Upper lobe of left lung (tissue), 6 donors: Measurements from ENCODE around the gene SLC9A9. TPM values are rescaled to one million over a fixed set of nuclear protein-coding genes. Genes with fewer than 3 reads are reported as not detected.

ENCODE experiments used
- ATAC-seq, 2 donors: fragments of 200-7000 bp; cut with Tn5 transposase; one replicate each; pipeline ENCODE4 v1.9.1; 2022; ENCODE audit warnings: mild to moderate bottlenecking in 2 of 2, moderate library complexity in 2 of 2; ENCODE audit not compliant: low FRiP score in 2 of 2
- DNase-seq, 2 donors: peaks; one replicate each; pipeline ENCODE4 v3.0.0-alpha.2; 2019 to 2020
- H3K27ac ChIP-seq, 4 donors: fragments of 200-600 bp; sonication (generic); one replicate each; pipeline ENCODE4 v1.5.1; 2016 to 2019
- H3K27me3 ChIP-seq, 4 donors: fragments of 200-600 bp; sonication (generic); one replicate each; pipeline ENCODE4 v1.5.1; 2017 to 2019
- H3K36me3 ChIP-seq, 4 donors: fragments of 200-600 bp; sonication (generic); one replicate each; pipeline ENCODE4 v1.5.1; 2016 to 2019
- H3K4me1 ChIP-seq, 4 donors: fragments of 200-600 bp; sonication (generic); one replicate each; pipeline ENCODE4 v1.5.1; 2018 to 2019
- H3K4me3 ChIP-seq, 4 donors: fragments of 200-600 bp; sonication (generic); one replicate each; pipeline ENCODE4 v1.5.1; 2017 to 2019; ENCODE audit warnings: mild to moderate bottlenecking in 2 of 4, moderate library complexity in 1 of 4
- H3K9me3 ChIP-seq, 4 donors: fragments of 200-600 bp; sonication (generic); one replicate each; pipeline ENCODE4 v1.5.1; 2018 to 2019
- EP300 ChIP-seq, 4 donors: sonication (generic); formaldehyde crosslinking; IDR thresholded peaks; one replicate each; pipeline ENCODE4 v1.5.1; 2017; ENCODE audit warnings: antibody characterized with exemption in 4 of 4, control low read depth in 2 of 4
- POLR2A ChIP-seq, 4 donors: fragments of 450-650 bp; IDR thresholded peaks; one replicate each; pipeline ENCODE4 v1.5.1; 2016 to 2017; ENCODE audit warnings: antibody characterized with exemption in 4 of 4, mild to moderate bottlenecking in 2 of 4
- POLR2AphosphoS5 ChIP-seq, 2 donors: sonication (generic); formaldehyde crosslinking; IDR thresholded peaks; one replicate each; pipeline ENCODE4 v1.5.1; 2017; ENCODE audit warnings: antibody characterized with exemption in 2 of 2
- WGBS, 2 donors: methylation state at CpG; one replicate each; pipeline ENCODE4 v1.1.5; 2017 to 2018; 5-methylcytosine and 5-hydroxymethylcytosine counted together
- total RNA-seq, 6 donors: library from RNA; depleted of rRNA in 4 of 6; stranded (reverse); fragments of >200 nt in 4 of 6; gene quantifications; one replicate each; pipeline versions ENCODE4 v1.1.0 to v1.2.1, GENCODE V29; 2016 to 2021
- TF ChIP-seq, protein P1 (sequence below), 6 experiments: fragments of 450-650 bp in 4 of 6; fragments of 200-600 bp in 2 of 6; sonication (generic) in 2 of 6; IDR thresholded peaks; one replicate each; pipeline ENCODE4 v1.5.1; 2016 to 2019; ENCODE audit warnings: antibody characterized with exemption in 6 of 6
- donor health status: DM: no; HTN: no; CAD: no; lungs with moderate emphysema.
- donor health status: DM: no; HTN: yes; CAD: no; lungs with severe emphysema.

Gene SLC9A9
- total RNA-seq, 6 donors from 2014 or later = 4.2 to 20.4 (median 8.7) TPM

DNA sequence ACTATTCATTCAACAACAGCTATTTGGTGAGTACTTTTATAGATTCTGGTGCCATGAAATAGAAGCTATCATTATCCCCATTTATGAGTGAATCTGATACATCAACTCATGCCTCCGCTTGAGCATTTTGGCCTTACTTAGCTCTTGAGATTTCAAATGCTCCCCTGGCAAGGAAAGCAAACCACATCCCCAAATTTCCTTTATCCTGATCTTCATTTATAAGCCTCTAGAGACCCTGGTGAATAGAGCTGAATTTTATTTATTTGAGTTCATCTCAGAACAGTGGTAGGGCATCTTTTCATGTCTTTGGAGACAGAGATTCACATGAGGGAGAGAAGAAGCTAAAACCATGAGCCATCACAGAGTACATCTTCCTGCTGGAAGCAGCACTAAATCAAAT is 317.2 kb downstream of the SLC9A9 start:
- Histone ChIP-seq H3K27me3 (no peaks in the 10 kb centered on the region), H3K9me3 (no peaks in the 10 kb centered on the region), H3K27ac (no peak overlapping the region), H3K4me3 (no peak overlapping the region), H3K36me3 (no peaks in the 10 kb centered on the region), H3K4me1 (peaks cover 0 to 8% (median 4%) of the 10 kb centered on the region in 4 donors)
- DNase-seq (no peak), ATAC-seq (no peak)
- TF ChIP-seq POLR2AphosphoS5 (IDR thresholded peaks at IDR 0.05) = no peak
- TF ChIP-seq EP300 (IDR thresholded peaks at IDR 0.05) = no peak
- TF ChIP-seq, protein P1, sequence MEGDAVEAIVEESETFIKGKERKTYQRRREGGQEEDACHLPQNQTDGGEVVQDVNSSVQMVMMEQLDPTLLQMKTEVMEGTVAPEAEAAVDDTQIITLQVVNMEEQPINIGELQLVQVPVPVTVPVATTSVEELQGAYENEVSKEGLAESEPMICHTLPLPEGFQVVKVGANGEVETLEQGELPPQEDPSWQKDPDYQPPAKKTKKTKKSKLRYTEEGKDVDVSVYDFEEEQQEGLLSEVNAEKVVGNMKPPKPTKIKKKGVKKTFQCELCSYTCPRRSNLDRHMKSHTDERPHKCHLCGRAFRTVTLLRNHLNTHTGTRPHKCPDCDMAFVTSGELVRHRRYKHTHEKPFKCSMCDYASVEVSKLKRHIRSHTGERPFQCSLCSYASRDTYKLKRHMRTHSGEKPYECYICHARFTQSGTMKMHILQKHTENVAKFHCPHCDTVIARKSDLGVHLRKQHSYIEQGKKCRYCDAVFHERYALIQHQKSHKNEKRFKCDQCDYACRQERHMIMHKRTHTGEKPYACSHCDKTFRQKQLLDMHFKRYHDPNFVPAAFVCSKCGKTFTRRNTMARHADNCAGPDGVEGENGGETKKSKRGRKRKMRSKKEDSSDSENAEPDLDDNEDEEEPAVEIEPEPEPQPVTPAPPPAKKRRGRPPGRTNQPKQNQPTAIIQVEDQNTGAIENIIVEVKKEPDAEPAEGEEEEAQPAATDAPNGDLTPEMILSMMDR (IDR thresholded peaks at IDR 0.05) = no peak
- TF ChIP-seq POLR2A (IDR thresholded peaks at IDR 0.05) = no peak
- 100% methylated on average over 1 of the region's 1 CpG for WGBS, 2 donors

- Histone ChIP-seq H3K27me3 (no peaks in the 10 kb centered on the region), H3K36me3 (no peaks in the 10 kb centered on the region), H3K9me3 (no peaks in the 10 kb centered on the region), H3K27ac (no peak overlapping the region), H3K4me3 (no peak overlapping the region), H3K4me1 (peaks cover 0 to 8% (median 5%) of the 10 kb centered on the region in 4 donors)
- no peak for TF ChIP-seq EP300 (IDR thresholded peaks at IDR 0.05)
- TF ChIP-seq, protein P1 (IDR thresholded peaks at IDR 0.05) = no peak
- TF ChIP-seq POLR2A (IDR thresholded peaks at IDR 0.05) = no peak
- no peak for TF ChIP-seq POLR2AphosphoS5 (IDR thresholded peaks at IDR 0.05)
- DNase-seq (no peak), ATAC-seq (no peak)
- WGBS, 2 donors = 79 to 95% methylated on average over 3 of the region's 3 CpGs
Observed at GRCh38 chr3:143529798-143530197, 318.5 kb downstream of the SLC9A9 start.

- Histone ChIP-seq H3K4me1 (peaks cover 0 to 8% (median 5%) of the 10 kb centered on the region in 4 donors), H3K27ac (no peak overlapping the region), H3K4me3 (no peak overlapping the region), H3K27me3 (no peaks in the 10 kb centered on the region), H3K9me3 (no peaks in the 10 kb centered on the region), H3K36me3 (no peaks in the 10 kb centered on the region)
- ATAC-seq (peak; percentile 51 to 72), DNase-seq (peak in 1 of 2 donors; percentile 33)
- WGBS, 2 donors = 32 to 35% methylated on average over 5 of the region's 5 CpGs
- TF ChIP-seq, protein P1 (IDR thresholded peaks at IDR 0.05) = no peak
- TF ChIP-seq POLR2A (IDR thresholded peaks at IDR 0.05) = no peak
- TF ChIP-seq POLR2AphosphoS5 (IDR thresholded peaks at IDR 0.05) = no peak
- no peak for TF ChIP-seq EP300 (IDR thresholded peaks at IDR 0.05)
Observed at GRCh38 chr3:143529018-143529478, 319.2 kb downstream of the SLC9A9 start.

DNA sequence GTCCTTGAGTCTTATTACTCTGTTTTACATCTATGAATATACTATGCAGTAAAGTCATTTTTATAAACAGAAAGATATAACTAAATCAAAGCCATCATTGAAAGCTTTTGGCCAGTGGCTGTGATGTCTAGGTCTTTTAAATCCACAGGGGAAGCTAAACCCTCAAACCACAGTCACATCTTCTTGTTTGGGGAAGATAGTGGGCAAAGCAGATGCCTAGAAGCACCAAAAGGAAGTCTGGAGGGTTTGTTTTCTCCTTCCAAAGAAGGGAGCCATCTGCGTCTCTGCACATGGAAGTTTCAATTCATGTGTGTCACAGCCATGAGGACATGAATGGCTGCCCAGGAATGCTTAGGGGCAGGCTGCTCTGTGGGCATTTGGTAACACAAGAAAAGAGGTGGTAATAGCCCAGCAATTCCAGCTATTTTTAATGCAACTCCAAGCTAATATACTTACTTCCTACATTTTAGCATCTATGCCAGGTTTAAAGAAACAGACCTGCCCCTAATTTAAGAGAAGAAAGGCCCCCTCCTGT is 322.2 kb downstream of the SLC9A9 start:
- peaks cover 0 to 8% (median 5%) of the 10 kb centered on the region in 4 donors for H3K4me1 ChIP-seq
- no peaks in the 10 kb centered on the region for H3K9me3 ChIP-seq
- ATAC-seq (no peak), DNase-seq (no peak)
- no peaks in the 10 kb centered on the region for H3K27me3 ChIP-seq
- 44 to 100% methylated on average over 1 of the region's 1 CpG for WGBS, 2 donors
- H3K4me3 ChIP-seq = no peak overlapping the region
- no peak for TF ChIP-seq EP300 (IDR thresholded peaks at IDR 0.05)
- no peak for TF ChIP-seq POLR2A (IDR thresholded peaks at IDR 0.05)
- TF ChIP-seq, protein P1 (IDR thresholded peaks at IDR 0.05) = no peak
- no peak for TF ChIP-seq POLR2AphosphoS5 (IDR thresholded peaks at IDR 0.05)
- H3K27ac ChIP-seq = peak overlapping the region in 3 of 4 donors; percentile 25 to 49 (median 41)
- no peaks in the 10 kb centered on the region for H3K36me3 ChIP-seq

DNA sequence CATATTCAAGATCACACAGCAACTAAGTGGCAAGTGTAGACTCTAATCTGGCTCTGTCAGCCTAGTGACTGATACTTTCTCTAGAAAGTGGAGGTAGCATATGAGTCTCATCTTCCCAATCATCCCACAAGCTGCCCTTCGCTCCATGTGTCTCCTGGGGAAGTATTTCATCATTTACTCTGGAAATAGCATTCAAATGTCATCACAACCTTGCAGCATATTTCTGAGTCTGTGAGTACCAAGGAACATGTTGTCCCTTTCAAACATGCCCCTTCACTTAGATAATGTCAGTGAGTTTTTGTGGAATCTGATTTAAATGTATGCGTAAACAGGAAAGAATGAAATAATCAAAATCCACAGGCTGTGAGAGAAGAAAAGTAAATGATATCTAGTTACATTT is 322.9 kb downstream of the SLC9A9 start:
- no peaks in the 10 kb centered on the region for H3K36me3 ChIP-seq
- no peaks in the 10 kb centered on the region for H3K9me3 ChIP-seq
- ATAC-seq (peak in 1 of 2 donors; percentile 76), DNase-seq (no peak)
- no peak overlapping the region for H3K4me3 ChIP-seq
- peaks cover 0 to 8% (median 5%) of the 10 kb centered on the region in 4 donors for H3K4me1 ChIP-seq
- TF ChIP-seq EP300 (IDR thresholded peaks at IDR 0.05) (peak in 2 of 4 donors; percentile 78 to 85), POLR2AphosphoS5 (IDR thresholded peaks at IDR 0.05) (no peak), POLR2A (IDR thresholded peaks at IDR 0.05) (no peak)
- TF ChIP-seq, protein P1 (IDR thresholded peaks at IDR 0.05) = no peak
- no peak overlapping the region for H3K27ac ChIP-seq
- WGBS, 2 donors = 78 to 87% methylated on average over 2 of the region's 2 CpGs
- H3K27me3 ChIP-seq = no peaks in the 10 kb centered on the region
